Activated naive CD4-positive, alpha-beta T cell treated with anti-CD3 and anti-CD28 coated beads, Interleukin-2, amount 50 U/mL, for 72 hours (primary cell): ENCODE measurements around the gene FAM72B. TPM values are rescaled to one million over a fixed set of nuclear protein-coding genes. Genes with fewer than 3 reads are reported as not detected.
"Not testable (repeated sequence)": the region's sequence is repeated elsewhere in the genome, so short reads cannot be mapped to it uniquely, and the experiment has no call there.

Experiments used
- ATAC-seq, 2 donors: fragments of 150-1000 bp; cut with Tn5 transposase; 2 replicates each; pipeline ENCODE4 v1.10.0; 2021; ENCODE audit warnings: mild to moderate bottlenecking in 2 of 2, moderate library complexity in 2 of 2
- DNase-seq, 2 donors: peaks; one replicate each; pipeline ENCODE4 v3.0.0; 2021 to 2022; ENCODE audit warnings: low spot score in 2 of 2
- H3K27ac Mint-ChIP-seq, 2 donors: one replicate each; pipeline ENCODE4 v1.8.0; 2022; ENCODE audit warnings: mild to moderate bottlenecking in 2 of 2, mixed read lengths in 2 of 2
- H3K36me3 Mint-ChIP-seq, 2 donors: one replicate each; pipeline ENCODE4 v1.8.0; 2022; ENCODE audit warnings: mixed read lengths in 2 of 2
- H3K9me3 Mint-ChIP-seq, 2 donors: one replicate each; pipeline ENCODE4 v1.8.0; 2022; ENCODE audit warnings: mixed read lengths in 2 of 2
- total RNA-seq, 2 donors: library from RNA; stranded (reverse); gene quantifications; one replicate each; pipeline ENCODE4 v1.2.3, GENCODE V29; 2022

Gene FAM72B
- total RNA-seq, 2 donors from 2014 or later, result 36.7 to 43.6 TPM

- not testable (repeated sequence) for H3K27ac Mint-ChIP-seq
These were observed 18.8 kb downstream of the FAM72B start for GRCh38 chr1:121165296-121165695.

GRCh38 chr1:121163850-121164757 lies 20.0 kb downstream of the FAM72B start:
- peak in 1 of 2 donors; percentile 71 for ATAC-seq
- DNase-seq, H3K36me3 Mint-ChIP-seq, H3K27ac Mint-ChIP-seq, H3K9me3 Mint-ChIP-seq: not testable (repeated sequence)

More at GRCh38 chr1:121165296-121165695, 18.8 kb downstream of the FAM72B start:
- H3K36me3 Mint-ChIP-seq, ATAC-seq, DNase-seq, H3K9me3 Mint-ChIP-seq: not testable (repeated sequence)

DNA sequence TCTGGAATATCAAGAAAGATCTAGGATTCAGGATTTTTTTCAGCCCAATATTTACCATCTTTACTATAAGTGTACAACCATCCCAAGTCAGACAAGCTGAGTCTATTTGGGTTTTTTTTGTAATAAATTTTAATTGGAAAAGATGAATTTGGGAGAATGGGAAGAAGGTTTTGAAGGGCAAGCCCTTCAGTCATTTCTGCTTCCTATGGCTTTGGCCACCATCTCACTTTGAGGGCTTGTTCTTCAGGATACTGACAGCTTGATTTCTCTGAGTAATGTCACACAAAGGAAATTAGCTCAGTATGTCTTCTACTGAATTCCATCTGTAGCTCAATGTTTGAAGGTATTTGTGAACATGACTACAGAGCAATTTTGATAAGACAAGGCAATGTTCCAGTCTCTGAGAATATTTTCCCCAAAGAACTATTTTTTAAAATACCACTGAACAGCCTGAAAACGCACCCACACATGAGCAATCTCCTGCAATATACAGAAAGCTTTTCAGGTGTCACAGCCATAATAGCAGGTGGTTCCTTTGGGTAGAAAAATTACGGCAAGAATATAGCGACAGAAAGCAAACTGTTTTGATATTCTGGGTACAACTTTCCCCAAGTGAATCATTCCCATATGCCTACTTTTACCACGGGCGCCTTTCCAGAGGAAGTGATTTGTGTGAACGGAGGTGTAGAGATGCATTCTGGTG lies 22.8 kb downstream of the FAM72B start:
- H3K27ac Mint-ChIP-seq, ATAC-seq, H3K36me3 Mint-ChIP-seq, DNase-seq, H3K9me3 Mint-ChIP-seq: not testable (repeated sequence)

- not testable (repeated sequence) for H3K36me3 Mint-ChIP-seq, H3K9me3 Mint-ChIP-seq, H3K27ac Mint-ChIP-seq, DNase-seq
- peak in 1 of 2 donors; percentile 23 for ATAC-seq
These were observed 24.0 kb downstream of the FAM72B start for GRCh38 chr1:121160118-121160517.

DNA sequence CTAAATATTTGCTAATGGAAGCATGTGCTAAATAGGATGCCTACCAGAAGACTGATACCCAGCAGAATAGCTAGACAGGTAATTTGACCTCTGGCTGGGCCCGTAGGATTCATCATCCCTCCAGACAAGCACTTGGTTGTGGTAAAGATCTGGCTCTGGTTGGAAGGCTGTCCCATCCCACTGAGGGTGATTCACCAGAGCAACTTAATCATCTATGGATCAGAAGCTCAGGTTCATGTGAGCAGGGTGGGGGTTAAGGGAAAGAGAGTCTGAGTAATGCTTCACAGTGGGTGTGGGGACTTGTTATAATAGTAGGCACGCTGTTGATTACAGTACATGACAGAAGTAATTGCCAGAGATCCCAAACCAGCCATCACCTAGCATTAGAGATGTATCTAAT lies 26.5 kb downstream of the FAM72B start:
- ATAC-seq, result peak; percentile 51 to 87
- not testable (repeated sequence) for H3K9me3 Mint-ChIP-seq, H3K27ac Mint-ChIP-seq, H3K36me3 Mint-ChIP-seq, DNase-seq

DNA sequence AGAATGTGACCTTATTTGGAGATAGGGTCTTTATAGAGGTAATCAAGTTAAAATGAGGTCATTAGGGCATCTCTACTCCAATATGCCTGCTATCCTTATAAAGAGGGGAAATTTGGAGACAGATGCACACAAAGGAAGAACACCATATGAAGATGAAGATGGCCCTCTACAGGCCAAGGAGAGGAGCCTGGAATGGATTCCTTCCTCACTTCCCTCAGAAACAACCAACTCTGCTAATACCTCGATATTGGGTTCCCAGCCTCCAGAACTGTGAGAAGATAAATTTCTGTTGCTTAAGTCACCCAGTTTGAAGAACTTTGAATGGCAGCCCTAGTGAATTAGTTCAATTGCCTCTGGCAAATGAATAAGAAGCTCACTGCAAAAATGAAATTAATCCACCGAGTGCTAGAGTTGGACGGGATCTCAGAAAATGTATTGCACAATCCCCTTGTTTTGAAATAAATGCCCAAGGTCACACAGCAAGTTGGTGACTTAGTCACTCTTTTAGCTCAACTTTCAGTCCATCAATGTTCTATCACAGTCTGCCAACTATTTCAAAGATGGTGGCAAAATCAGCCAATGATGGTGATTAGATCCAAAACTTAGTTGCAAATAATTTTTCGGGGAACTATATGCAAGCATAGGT lies 27.1 kb downstream of the FAM72B start:
- not testable (repeated sequence) for H3K36me3 Mint-ChIP-seq, H3K9me3 Mint-ChIP-seq, H3K27ac Mint-ChIP-seq, DNase-seq, ATAC-seq

DNA sequence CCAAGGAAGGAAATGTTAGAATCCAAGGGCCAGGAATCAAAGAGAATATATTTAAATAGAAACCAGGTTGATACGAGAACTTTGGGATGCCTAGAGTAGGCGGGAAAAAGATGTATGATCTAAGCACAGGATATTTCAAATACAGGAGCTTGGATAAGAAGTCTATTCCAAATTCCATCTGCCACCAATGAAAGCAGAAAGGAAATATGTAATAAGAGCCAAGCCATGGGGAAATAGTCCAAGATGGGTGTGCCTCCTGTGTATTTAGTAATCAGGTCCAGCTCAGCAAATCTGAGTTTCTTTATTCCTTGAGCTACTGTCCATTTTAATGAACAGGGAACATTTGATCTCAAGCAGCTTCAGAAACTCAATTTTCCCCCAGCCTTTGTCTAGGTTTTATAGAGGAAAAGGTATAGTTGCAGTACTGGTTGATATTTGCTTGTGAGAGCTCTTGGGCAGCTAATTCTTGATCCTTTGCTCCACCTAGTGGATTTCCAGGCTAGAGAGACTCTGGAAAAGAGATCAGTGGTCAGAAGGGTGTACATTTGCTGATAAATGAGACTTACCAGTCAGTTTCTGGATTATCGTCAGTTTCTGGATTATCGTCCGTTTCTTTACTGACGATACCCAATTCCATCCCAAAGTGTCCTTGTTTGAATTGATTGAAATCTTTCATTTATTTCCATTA lies 28.3 kb downstream of the FAM72B start:
- not testable (repeated sequence) for DNase-seq, H3K9me3 Mint-ChIP-seq, H3K27ac Mint-ChIP-seq, H3K36me3 Mint-ChIP-seq, ATAC-seq

GRCh38 chr1:121154811-121155210 lies 29.3 kb downstream of the FAM72B start:
- not testable (repeated sequence) for H3K36me3 Mint-ChIP-seq, ATAC-seq, H3K27ac Mint-ChIP-seq, DNase-seq, H3K9me3 Mint-ChIP-seq

- DNase-seq, H3K27ac Mint-ChIP-seq, H3K36me3 Mint-ChIP-seq, ATAC-seq, H3K9me3 Mint-ChIP-seq: not testable (repeated sequence)
These were observed 31.4 kb downstream of the FAM72B start for GRCh38 chr1:121152788-121153187.

DNA sequence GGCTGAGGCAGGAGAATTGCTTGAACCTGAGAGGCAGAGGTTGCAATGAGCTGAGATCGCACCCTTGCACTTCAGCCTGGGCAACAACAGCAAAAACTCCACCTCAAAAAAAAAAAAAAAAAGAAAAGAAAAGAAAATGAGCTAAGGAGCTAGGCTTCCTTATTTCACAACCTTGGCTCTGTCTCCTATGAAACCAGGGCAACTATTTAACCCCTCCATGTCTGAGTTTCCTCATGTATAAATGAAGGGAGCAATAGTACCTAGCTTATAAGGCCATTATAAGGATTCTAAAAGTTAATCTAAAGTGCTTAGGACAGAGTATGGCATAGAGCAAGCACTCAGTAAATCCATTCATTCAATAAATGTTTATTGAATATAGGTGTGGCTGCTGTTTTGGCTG lies 32.8 kb downstream of the FAM72B start:
- not testable (repeated sequence) for ATAC-seq, H3K9me3 Mint-ChIP-seq, H3K27ac Mint-ChIP-seq, H3K36me3 Mint-ChIP-seq, DNase-seq

DNA sequence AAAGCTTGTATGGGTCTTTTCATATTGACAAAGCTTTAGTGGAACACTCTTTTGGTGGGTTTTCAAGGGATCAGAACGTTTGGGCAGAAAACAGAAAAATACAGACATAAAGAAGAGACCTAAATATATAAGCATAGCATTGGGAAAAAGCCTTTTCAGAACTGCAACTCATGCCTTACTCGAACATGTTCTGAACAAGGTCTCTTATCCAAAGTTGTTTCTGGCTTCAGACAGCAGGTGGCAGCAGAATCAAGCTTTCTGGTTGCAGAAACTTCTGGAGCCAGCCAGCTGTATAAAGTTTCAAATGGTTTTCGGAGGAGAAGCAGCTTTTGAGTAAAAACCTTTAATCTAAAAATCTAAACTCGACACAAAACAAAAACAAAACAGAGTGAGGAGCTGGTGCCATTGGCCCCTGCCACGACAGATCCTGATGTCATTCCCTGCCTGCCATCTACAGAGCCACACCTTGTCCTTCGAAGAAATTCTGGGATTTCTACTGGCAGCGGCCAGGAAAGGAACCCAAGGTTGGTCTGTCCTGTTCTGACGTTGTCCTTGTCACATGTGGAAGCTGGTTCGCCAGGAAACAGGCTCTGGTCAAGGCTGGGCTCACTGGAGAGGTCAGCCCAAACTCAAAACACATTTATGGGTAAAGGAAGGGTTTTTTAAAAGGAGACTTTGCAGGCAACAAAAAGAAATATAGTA lies 35.5 kb downstream of the FAM72B start:
- not testable (repeated sequence) for H3K27ac Mint-ChIP-seq, H3K36me3 Mint-ChIP-seq, H3K9me3 Mint-ChIP-seq, DNase-seq
- ATAC-seq, result peak; percentile 57 to 61

- not testable (repeated sequence) for ATAC-seq, H3K27ac Mint-ChIP-seq, H3K9me3 Mint-ChIP-seq, DNase-seq, H3K36me3 Mint-ChIP-seq
These were observed 43.7 kb downstream of the FAM72B start for GRCh38 chr1:121140393-121140792.

DNA sequence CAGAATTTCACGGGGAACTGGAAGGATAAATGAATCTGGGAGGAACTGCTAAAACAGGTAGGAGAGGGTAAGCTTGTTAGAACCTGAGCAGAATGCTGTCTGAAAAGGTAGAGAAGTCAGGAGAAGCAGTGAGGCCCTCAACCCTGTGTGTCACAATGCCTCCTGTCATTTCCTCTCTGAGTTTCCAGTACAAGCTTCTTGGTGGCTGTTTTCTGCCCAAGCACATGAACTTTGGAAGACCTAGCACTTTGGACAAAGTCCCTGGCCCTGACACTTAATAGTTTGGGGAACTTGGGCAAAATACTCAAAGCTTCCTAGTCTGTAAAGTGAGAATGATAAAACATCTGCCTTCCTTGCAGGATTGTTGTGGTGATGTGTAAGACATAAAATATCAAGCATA lies 52.6 kb downstream of the FAM72B start:
- not testable (repeated sequence) for H3K27ac Mint-ChIP-seq, H3K36me3 Mint-ChIP-seq, ATAC-seq, DNase-seq, H3K9me3 Mint-ChIP-seq

GRCh38 chr1:121118480-121118824 lies 65.7 kb downstream of the FAM72B start:
- ATAC-seq, result peak; percentile 34 to 51
- not testable (repeated sequence) for H3K9me3 Mint-ChIP-seq

More at GRCh38 chr1:121118480-121118824, 65.7 kb downstream of the FAM72B start:
- DNase-seq, H3K27ac Mint-ChIP-seq, H3K36me3 Mint-ChIP-seq: not testable (repeated sequence)
